ENCODE data around the gene YTHDF2.
"Not testable (repeated sequence)": the region's sequence is repeated elsewhere in the genome, so short reads cannot be mapped to it uniquely, and the experiment has no call there.

YTHDF2 gene

DNA sequence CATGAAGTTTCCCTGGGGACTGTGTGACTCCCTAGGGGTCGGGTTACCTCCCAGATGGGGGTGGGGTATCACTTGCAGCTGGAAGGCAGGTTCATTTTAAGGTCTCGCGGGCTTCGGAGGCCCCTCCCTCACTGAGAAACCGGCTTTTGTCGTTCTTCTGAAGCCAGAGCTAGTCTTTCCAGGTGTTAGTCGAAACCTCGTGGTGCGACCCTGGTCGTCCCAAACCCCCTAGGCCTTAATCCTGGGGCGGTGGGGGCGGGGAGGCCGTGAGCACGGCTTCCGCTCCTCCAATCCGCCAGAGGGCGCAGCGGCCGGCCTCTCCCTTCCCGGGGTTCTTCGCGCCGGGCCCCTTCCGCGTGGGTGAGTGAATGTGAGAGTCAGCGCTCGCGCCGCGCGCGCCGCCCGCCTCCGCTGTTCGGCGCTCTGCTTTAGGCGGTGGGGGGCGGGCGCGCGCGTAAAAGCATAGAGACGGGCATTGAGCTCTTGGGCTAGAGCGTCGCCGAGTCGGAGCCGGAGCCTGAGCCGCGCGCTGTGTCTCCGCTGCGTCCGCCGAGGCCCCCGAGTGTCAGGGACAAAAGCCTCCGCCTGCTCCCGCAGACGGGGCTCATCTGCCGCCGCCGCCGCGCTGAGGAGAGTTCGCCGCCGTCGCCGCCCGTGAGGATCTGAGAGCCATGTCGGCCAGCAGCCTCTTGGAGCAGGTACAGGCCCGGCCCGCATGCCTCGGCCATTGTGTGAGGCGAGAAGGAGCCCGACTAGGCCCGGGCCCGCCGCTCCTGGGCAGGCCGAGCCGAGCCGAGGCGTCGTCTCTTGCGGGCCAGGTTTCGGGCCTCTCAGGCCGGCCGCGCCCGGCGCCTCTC is at the start of gene YTHDF2:
TSS of gene YTHDF2 (plus strand) at position 491 of the 857 bp plus-strand sequence. CDS start at position 672, 181 bp downstream.
- DNase-seq (ENCODE audit: low read depth in 2 of 2): peak; percentile 96

DNA sequence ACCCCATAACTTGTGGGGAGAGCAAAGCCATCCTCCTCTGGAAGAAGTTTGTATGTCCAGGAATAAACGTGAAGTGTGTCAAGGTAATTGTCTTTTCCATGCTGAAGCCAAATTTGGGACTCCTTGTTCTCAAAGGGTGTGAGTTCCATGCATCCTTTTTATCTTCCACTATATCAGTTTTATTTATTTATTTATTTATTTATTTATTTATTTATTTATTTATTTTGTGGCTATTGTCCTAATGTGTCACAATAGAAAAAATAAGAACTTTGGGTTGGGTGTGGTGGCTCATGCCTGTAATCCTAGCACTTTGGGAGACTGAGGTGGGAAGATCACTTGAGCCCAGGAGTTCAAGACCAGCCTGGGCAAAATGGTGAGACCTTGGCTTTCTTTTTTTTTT is 45.1 kb upstream of the YTHDF2 start:
- DNase-seq (ENCODE audit: low read depth in 2 of 2): not testable (repeated sequence)

DNA sequence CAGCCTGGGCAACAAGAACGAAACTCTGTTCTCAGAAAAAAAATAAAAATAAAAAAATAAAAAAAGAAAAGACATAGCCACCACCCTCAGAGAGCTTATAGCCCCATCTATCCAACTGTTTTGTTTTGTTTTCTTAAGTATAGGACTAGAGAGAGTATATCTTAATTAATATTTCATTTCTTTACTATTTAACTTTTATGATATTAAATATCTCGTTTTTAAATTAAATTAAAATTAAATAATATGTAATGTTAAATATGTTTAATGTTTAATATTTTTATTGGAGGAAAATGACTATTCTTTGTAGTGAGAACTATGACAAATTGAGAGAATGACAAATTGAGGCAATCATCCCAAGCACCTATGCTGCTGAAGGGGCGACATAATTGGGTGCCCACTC is 33.1 kb upstream of the YTHDF2 start:
- no peak for DNase-seq (ENCODE audit: low read depth in 2 of 2)

DNA sequence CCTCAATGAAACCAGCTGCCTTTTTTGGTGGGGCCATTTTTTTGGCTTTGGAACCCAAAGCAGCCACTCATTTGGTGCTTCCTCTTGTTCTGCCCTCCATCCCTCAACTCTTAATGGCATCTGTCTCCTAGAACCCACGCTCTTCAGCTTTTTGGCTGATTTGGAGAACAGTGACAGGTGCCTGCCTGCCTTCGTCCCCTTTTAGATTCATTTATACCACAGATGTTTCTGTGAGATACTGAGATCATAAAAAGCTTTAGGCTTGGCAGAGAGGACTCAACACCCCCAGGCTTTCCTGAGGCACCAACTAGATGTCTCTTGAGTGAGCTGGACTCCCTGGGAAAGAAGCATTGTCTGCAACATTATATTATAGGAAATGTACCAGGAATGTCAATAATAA is 20.4 kb upstream of the YTHDF2 start:
- DNase-seq (ENCODE audit: low read depth in 2 of 2): no peak

DNA sequence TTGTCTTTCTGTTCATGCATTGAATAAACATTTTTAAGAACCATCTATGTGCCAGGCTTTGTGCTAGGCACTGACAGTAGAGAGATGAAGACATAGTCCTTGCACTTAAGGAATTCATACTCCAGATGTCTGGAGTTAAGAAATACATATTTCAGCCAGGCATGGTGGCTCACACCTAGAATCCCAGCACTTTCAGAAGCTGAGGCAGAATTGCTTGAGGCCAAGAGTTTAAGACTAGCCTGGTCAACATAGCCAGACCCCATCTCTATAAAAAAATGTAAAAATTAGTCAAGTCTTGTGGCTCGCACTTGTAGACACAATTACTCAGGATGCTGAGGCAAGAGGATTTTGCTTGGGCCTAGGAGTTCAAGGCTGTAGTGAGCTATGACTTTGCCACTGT is 18.6 kb upstream of the YTHDF2 start:
- DNase-seq (ENCODE audit: low read depth in 2 of 2): no peak

DNA sequence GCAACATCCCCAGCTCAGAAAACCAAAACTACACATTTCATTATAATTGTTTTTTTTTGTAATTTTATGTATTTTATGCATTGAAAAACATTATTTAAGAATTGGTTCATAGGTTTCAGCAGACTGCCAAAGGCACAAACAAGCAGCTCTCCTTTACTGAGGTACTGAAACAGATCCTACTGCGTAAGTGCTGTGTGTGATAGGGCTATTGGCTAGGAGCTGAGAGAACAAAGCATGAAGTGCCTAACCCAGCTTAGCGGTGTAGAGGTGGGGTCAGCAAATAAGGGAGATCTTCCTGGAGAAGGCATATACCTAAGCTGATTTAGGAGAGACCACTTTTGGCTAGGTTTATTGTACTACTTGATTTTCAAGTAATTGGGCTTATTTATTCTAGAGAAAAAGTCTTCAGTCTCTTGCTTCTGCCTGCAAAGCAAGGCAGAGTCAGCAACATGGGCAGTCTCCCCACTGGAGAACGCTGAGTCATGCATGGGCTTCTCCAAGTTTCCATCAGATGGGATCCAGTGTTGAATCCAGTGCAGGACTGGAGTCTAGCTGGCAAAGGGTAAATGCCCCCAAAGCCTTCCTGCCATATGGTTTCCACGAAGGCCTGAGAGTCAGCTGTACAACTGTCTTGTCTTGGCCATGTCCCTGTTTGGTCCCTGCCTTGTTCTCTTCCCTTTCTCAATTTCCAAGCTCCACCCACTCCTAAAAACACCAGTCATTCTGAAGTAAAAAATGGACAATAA is 18.0 kb upstream of the YTHDF2 start:
- DNase-seq (ENCODE audit: low read depth in 2 of 2): no peak

DNA sequence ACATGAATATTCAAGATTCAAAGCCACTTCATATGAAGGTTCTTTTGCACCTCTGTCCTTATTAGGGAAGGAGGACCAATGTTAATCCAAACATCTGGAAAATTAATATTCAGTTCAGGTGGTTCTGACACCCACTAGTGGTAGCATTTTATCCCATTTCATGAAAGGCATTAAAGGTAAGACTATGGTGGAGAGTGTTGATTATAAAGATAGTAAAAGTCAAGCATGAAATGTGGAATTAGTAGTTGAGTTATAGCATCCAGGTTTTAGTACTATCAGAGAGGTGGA is 17.5 kb upstream of the YTHDF2 start:
- DNase-seq (ENCODE audit: low read depth in 2 of 2): no peak

DNA sequence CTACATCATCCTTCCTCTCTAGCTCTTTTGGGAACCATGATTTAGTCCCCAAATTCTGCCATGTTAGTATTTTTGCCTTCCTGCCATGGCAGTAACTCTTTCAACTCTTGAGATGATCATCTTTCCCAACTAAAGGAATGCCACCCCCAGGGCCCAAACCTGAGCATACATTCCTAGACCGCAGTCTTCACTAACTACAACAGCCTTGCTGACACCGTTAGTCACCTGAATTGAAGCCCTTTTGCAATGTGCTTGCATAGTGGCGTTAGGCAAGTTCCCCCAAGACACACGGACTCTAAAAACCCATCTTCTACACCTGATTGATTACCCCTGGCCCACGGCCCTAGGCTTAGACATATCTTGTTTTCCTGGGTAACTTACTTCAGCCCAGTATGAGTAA is 16.4 kb upstream of the YTHDF2 start:
- no peak for DNase-seq (ENCODE audit: low read depth in 2 of 2)

DNA sequence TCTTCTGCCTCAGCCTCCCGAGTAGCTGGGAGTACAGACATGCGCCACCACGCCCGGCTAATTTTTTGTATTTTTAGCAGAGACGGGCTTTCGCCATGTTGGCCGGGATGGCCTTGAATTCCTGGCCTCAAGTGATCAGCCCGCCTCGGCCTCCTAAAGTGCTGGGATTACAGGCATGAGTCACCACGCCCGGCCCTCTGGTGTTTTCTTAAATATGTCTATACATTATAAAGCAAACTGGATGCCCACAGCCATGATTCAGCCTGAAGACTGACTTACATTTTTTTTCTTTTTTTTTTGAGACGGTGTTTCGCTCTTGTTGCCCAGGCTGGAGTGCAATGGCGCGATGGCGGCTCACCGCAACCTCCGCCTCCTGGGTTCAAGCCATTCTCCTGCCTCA is 14.8 kb upstream of the YTHDF2 start:
- DNase-seq (ENCODE audit: low read depth in 2 of 2): not testable (repeated sequence)

DNA sequence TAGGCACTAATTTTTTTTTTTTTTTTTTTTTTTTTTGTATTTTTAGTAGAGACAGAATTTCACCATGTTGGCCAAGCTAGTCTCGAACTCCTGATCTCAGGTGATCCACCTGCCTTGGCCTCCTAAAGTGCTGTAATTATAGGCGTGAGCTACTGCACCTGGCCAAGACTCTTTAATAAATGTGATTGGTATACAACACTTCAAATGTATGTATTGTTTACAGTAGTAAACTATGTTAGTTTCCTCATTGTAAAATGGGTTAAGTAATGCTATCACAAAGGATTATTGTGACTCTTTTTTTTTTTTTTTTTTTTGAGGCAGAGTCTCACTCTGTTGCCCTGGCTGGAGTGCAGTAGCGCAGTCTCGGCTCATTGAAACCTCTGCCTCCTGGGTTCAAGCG is 11.4 kb upstream of the YTHDF2 start:
- not testable (repeated sequence) for DNase-seq (ENCODE audit: low read depth in 2 of 2)

DNA sequence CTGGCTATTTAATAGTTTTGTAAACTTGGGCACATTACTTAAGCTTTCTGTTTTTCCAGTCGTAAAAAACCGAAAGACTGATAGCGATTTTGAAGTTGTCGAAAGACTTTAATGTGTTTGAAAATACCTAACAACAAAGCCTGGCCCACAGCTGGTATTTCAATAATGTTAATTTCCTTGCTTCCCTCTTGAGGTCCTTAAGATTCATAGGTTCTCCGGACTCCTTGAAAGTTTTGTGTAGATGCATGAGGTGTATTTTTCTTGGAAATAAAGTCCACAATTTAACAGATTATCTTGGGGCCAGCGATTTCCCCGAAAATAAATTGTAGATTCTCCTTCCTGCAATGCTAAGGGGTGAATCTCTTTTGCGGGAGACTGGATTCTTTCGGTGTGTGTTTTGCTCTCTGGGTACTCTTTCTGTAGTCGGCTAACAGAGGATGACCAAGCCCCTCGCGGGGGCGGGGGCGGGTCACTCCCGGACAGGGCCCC is 735 bp upstream of the YTHDF2 start:
- no peak for DNase-seq (ENCODE audit: low read depth in 2 of 2)

DNA sequence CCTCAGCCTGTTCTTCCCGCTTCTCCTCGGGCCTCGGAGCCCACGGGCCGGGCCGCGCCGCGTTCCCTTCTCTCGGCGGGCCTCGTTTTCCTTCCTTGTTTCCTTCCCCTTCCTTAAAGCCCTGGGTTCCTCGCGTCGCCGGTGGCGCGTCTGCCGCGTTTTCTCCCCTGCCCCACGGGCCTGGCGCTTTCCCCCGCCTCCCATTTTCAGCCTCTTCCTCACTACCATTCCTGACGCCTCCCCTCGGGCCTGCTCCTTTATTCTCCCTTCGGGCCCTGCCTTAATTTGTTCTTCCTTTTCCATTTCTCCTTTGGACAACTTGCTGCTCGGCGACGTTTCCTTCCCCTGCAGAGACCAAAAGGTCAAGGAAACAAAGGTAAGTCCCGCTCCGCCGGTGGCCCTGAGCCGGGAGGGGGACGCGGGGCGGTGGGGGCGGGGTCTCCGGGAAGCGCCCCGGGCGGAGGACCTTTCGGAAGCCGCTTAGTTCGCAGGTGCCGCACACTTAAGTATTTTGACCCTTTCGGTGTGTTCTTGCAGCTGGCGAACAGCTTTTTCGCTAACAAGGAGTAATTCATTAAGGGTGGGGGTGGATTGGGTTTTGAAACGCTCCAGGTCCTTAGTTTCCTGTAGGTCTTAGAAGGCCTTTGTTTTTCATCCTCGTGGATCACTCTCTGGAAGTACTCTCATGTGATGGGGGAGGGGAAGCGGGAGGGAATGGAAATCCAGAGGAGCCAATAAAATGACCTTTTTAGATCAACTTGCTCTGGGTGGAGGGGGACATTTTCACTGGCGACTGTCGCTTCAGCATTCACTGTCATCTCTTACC is 780 bp downstream of the YTHDF2 start:
- peak; percentile 10 to 14 for DNase-seq (ENCODE audit: low read depth in 2 of 2)

DNA sequence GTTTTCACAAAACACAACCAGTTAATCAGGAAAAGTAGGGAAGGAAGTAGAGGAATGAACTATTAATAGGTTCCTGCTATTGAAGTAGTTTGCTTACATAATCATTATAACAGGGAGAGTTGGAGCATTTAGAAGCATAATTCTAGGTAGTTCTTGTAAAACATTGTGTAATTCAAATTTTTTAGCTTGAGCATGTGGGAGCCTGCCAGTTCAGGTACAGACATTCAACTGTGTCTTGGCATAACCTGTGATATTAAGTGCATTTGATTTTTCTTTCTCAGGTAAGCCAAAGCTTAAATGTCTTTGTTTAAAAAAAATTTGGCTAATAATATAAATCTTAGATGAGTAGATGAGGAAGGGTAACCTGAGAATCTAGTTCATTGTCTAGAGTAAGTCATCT is 3.4 kb downstream of the YTHDF2 start:
- DNase-seq (ENCODE audit: low read depth in 2 of 2): no peak

DNA sequence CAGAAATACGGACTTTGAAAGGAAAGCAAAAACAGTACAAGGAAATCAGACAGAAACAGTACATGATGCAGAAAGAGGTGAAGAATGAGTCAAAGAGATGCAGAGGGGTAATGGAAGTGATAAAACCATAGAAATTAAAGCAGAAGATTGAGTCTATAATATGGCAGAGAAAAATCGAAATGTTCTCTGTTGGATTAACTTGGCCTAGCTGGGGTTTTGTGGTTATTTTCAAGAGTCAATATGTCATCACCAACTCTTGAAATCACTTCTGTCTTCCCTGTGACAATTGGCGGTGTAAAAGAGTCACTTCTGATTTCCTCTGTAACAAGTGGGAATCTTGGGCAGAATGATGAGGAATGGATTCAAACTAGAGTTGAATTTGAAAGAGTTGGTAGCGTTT is 7.4 kb downstream of the YTHDF2 start:
- DNase-seq (ENCODE audit: low read depth in 2 of 2): no peak

DNA sequence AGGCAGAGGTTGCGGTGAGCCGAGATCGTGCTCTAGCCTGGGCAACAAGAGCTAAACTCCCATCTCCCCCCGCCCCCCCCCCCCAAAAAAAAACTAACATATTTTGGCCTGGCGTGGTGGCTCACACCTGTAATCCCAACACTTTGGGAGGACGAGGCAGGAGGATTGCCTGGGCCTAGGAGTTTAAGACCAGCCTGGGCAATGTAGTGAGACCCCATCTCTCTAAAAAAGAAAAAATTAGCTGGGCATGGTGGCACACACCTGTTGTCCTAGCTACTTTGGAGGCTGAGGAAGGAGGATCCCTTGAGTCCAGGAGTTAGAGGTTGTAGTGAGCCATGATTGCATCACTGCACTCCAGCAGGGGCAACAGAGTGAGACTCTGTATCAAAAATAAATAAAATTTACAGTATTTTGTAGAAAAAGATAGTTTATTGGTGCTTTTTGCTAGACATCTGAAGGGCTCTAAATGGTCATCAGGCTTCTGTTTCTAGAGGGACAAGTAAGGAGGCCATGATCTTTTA is 9.0 kb downstream of the YTHDF2 start:
- DNase-seq (ENCODE audit: low read depth in 2 of 2): no peak

DNA sequence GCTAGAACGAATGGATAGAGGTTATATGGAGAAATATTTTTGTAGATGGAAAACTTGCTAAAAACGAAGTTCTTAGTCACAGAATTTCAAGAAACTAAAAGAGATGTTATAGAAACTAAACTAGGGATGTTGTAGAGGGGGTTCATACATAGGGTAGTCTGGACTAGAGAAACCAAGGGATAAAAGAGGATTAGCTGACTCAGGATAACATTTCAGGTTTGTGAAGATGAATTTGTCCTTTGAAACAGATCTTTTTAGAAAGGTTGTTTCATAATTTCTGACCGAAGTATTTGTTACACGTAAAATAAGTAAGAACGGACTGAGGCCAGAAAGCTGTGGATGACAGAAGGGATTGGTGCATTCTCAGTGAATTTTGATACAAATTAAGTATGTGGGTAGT is 13.6 kb downstream of the YTHDF2 start:
- no peak for DNase-seq (ENCODE audit: low read depth in 2 of 2)

DNA sequence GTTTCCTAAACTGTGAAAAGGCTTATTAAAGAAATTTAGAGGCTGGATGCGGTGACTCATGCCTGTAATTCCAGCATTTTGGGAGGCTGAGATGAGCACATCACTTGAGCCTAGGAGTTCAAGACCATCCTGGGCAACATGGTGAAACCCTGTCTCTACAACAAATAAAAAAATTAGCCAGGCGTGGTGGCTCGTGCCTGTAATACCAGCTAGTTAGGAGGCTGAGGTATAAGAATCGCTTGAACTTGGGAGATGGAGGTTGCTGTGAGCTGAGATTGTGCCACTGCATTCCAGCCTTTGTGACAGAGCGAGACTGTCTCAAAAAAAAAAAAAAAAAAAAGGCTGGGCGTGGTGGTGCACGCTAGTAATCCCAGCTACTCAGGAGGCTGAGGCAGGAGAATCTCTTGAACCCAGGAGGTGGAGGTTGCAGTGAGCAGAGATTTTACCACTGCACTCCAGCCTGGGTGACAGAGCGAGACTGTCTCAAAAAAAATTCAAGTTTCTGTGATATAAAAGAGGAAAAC is 14.1 kb downstream of the YTHDF2 start:
- not testable (repeated sequence) for DNase-seq (ENCODE audit: low read depth in 2 of 2)

DNA sequence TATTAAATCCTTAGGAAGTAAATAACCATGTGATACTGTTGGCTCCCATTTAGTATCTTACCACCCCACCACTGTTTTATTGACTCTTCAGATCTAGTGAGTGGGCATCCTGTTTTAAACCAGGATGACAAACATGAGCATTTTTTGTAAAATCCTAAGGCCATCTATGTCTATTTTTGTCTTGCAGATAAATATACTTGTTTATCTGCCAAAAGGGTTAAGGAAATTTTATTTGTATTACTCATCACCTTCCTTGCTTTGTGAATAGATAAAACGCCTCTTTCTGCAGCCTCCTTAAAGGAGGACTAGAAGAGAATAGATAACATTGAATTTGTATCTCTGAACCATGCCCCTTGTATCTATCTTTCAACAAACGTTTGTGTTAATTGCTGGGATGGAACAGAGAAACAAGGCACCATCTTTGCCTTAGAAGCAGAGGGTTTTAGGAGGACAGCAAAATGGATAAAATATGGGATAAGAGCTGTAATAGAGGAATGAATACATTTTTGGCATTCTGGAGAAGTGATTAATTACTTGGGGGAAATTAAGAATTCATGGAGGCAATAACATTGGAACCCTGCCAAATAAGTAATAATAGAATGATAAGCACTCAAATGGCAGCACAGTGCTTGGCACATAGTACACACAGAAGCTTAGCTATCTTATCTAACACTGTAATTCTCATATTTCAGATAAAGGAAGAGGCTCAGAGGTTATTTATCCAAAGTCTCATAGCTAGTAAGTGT is 14.7 kb downstream of the YTHDF2 start:
- DNase-seq (ENCODE audit: low read depth in 2 of 2): no peak

DNA sequence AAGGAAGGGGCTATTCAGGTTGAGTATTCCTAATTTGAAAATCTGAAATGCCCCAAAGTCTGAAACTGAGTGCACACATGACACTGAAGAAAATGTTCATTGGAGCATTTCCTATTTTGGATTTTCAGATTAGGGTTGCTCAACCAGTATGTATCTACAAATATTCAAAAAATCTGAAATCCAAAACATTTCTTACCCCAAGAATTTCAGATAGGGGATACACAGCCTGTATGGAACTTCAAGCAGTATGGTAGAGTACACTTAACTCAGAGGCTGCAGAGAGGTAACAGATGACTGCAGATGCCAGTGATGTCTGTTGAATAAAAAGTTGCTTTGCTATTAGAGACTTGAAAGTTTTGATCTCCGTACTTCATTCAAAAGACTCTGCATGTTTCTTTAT is 19.0 kb downstream of the YTHDF2 start:
- no peak for DNase-seq (ENCODE audit: low read depth in 2 of 2)

DNA sequence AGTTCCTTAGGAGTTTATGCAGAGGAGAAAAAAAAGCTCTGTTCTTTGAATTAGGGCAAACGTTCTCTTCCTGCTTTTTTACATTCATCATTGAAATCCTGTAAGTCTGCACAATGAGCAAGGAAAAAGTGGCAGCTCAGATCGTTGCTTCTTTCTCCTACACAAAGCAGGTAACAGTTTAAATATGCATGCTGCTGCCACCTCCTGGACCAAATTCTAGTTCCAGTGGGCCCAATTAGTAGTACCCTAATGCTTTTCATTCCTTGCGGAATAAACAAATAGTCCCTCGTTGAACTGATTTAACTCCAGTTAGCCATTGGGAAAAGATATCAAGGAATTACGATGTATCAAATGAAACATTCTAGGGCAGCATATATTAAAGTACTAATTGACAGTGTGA is 20.1 kb downstream of the YTHDF2 start:
- no peak for DNase-seq (ENCODE audit: low read depth in 2 of 2)

DNA sequence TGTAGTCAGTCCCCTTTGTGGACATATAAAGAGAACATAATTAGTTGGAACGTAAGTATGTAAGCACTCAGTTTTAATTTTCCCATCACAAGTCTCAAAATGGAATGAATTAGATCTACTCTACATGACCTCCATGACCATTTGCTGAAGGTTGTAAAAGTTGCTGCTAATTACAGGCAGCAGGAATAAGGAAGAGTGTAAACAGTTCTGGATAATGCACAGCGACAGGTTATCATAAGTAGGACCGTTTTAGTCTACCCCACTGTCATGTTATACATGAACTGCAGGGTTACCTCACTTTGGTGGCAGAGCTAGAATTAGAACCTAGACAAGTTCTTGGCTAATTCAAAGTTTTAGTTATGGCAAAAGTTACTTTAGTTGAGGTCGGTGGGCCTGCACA is 21.7 kb downstream of the YTHDF2 start:
- DNase-seq (ENCODE audit: low read depth in 2 of 2): no peak
